Activated CD4-positive, alpha-beta T cell treated with anti-CD3 and anti-CD28 coated beads, Interleukin-2, amount 50 U/mL, for 48 hours (primary cell): Measurements from ENCODE around the gene KNDC1.

ENCODE experiments used
- DNase-seq, 2 experiments: peaks; one replicate each; pipeline ENCODE4 v3.0.0-alpha.2; 2020

The KNDC1 gene

DNA sequence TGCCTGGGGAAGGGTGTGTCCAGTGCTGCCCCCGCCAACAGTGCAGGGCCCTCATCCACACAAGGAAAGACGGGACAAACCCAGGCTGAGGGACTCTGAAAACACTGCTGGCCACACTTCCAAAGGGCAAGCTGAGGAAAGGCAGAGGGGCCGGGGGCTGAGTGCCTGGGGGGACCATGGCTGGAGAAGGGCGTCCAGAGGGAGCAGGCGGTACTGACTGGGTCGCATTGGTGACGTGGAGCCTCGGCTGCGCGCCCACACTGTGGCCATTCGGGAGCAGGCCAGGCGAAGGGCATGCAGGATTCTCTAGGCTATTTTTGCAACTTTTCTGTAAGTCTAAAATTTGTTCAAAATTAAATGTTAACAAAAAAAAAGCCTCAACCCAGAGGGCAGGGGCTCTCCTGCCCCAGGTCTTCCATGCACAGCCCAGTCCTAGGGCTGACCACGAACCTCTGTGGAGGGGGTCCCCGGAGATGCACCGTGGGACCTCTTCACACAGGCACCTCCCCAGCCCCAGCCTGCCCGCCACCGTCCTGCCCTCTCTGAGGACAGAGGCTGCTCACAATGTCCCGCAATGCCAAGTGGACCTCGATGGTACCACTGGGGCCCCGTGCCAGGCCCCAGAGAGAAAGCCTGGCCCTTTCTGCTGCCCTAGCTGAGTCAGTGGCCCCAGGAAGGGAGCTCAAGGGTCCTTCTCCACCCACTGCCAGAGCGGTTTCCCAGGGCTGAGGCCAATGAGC, 106.2 kb downstream of the KNDC1 start:
- DNase-seq: no peak

- no peak for DNase-seq
Observed at GRCh38 chr10:133267293-133267692, 107.3 kb downstream of the KNDC1 start.

DNA sequence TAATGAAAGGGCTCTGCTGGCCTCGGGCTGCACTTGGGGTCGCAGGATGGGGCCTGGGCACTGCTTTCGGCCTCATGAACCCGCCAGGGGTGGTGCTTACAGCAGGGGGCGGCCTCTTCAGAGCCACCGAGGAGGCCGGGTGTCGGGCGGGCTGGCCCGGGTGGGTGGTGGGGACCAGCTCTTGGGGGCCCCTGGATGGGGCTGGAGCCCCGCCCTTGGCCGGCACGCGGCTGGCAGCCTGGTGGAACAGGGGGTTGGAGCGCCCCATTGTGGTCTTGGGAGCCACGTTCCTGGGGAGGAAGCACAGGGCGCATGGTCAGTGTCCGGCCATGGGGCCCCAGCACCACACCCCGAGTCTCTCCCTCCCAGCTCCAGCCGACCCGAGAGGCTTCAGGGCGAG, 107.8 kb downstream of the KNDC1 start:
- DNase-seq: no peak

GRCh38 chr10:133268532-133268931, 108.5 kb downstream of the KNDC1 start:
- no peak for DNase-seq

GRCh38 chr10:133269367-133269766, 109.3 kb downstream of the KNDC1 start:
- DNase-seq: no peak

- DNase-seq: no peak
Observed at GRCh38 chr10:133270204-133270603, 110.2 kb downstream of the KNDC1 start.

GRCh38 chr10:133270773-133271297, 110.8 kb downstream of the KNDC1 start:
- no peak for DNase-seq

DNA sequence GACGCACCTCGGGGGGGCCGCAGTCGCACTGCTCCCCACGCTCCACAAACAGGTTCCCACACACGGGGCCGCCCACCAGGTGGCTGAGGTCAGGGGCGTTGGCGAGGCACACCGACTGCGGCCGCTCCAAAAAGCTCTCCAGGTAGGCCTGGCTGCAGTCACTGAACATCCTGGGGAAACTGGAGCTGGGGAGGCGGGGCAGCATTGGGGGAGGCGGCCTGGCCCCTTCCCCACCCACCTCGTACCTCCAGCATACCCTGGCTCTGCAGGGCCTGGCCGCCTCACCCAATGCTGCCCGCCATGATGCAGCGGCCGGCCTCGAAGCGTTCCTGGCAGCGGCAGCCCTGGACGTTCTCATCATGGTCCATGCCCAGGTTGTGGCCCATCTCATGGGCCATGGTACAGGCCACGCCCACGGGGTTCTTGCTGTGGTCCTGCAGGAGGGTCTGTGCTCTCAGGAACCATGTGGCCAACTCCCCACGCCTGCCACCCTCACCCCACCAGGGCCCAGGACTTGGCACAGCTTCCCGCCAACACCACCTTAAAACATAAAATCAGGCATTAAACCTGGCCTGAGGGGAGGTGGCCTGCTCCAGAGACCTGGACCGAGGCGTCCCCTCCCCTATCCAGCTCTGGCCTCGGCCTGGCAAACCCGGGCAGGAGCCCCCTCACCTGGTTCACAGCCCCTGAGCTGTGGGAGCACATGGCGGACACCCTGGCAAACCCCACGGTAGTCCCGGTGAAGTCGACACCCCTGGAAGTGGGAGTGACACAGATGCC, 111.7 kb downstream of the KNDC1 start:
- DNase-seq: no peak

DNA sequence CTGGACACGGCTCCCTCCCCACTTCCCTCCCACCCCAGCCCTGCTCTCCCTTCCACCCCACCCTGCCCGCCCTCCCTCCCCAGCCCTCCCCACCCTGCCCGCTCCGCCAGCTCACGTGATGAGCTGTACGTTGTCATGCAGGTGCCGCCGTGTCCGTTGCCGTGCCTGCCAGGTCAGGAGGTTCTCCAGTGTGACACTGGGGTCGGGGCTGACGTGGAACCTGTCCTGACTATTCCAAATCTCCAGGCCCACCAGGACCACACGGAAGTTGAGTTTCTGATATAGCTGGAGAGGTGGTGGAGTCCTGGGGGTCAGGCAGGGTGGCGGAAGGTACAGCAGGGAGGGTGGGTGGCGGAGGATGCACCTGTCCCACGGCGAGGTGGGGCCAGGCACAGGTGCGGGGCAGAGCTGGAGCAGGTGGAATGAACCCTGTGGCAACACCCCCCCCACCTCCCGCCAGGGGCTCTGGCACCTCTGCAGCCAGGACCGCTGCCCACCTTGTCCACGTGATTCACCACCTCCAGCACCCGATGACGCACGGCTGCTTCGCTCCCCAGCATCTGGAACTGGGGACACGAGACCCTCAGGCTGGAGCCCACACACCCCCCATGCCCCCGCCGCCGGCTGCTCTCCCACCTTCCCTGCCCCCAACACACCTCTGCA, 112.4 kb downstream of the KNDC1 start:
- DNase-seq: no peak

DNA sequence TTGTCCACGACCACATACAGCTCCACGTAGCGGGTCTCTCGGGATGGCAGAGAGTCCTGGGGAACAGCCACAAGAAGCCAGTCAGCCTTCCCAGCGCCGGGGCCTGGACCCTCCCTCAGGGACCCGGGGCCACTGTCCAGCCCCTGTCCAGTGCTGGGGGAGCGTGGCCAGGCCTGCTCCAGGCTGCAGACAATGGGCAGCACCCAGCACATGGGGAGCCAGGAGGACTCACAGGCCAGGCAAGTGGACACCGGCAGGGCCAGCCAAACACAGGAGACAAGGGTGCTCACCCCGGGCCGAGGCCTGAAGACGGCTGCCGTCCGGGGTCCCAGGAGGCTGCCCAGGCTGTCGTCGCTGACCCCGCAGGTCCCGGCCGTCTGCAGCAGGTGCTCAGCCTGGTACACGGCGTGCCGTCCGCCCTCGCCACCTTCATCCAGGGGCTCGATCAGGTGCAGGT, 113.0 kb downstream of the KNDC1 start:
- DNase-seq: no peak

GRCh38 chr10:133273534-133274143, 113.6 kb downstream of the KNDC1 start:
- no peak for DNase-seq

- DNase-seq: peak; percentile 85 to 90
Observed at GRCh38 chr10:133274751-133275683, 115.0 kb downstream of the KNDC1 start.

- peak; percentile 62 to 70 for DNase-seq
Observed at GRCh38 chr10:133275684-133276092, 115.7 kb downstream of the KNDC1 start.
